SJCRH30 (cell line): ENCODE measurements around the gene DNM3. TPM values are rescaled to one million over a fixed set of nuclear protein-coding genes. Genes with fewer than 3 reads are reported as not detected.
"Not testable (repeated sequence)": the region's sequence is repeated elsewhere in the genome, so short reads cannot be mapped to it uniquely, and the experiment has no call there.

Source experiments
- DNase-seq, 2 experiments: peaks; one replicate each; pipeline ENCODE4 v3.0.0-alpha.2; 2015 to 2020
- H3K27ac ChIP-seq: fragments of 250-450 bp; sonication (Bioruptor Pico); 2 replicates; pipeline ENCODE4 v1.5.1; 2020; ENCODE audit warnings: mild to moderate bottlenecking, moderate library complexity
- H3K27me3 ChIP-seq: fragments of 250-450 bp; sonication (Bioruptor Pico); 2 replicates; pipeline ENCODE4 v1.5.1; 2020; ENCODE audit warnings: mild to moderate bottlenecking, moderate library complexity
- H3K36me3 ChIP-seq: fragments of 250-450 bp; sonication (Bioruptor Pico); 2 replicates; pipeline ENCODE4 v1.5.1; 2020; ENCODE audit warnings: mild to moderate bottlenecking, moderate library complexity
- H3K4me1 ChIP-seq: fragments of 250-450 bp; sonication (Bioruptor Pico); 2 replicates; pipeline ENCODE4 v1.5.1; 2020; ENCODE audit warnings: mild to moderate bottlenecking, moderate library complexity
- H3K4me3 ChIP-seq: fragments of 250-450 bp; sonication (Bioruptor Pico); 2 replicates; pipeline ENCODE4 v1.5.1; 2020; ENCODE audit warnings: mild to moderate bottlenecking, moderate library complexity
- H3K9me3 ChIP-seq: fragments of 250-450 bp; sonication (Bioruptor Pico); replicated peaks from 2 replicates; pipeline ENCODE4 v1.5.1; 2020; ENCODE audit warnings: mild to moderate bottlenecking, moderate library complexity
- total RNA-seq: library from RNA; depleted of rRNA; stranded (reverse); fragments of >200 nt; shearing (Covaris generic); gene quantifications from 2 replicates; pipeline ENCODE4 v1.2.3, GENCODE V29; 2014

The DNM3 gene
- total RNA-seq, 1 experiment from 2014 or later = 13.7 TPM

GRCh38 chr1:172003766-172004530, 162.7 kb downstream of the DNM3 start:
- peak; percentile 34 to 63 for DNase-seq
- H3K27ac ChIP-seq = no peak overlapping the region
- no peaks in the 10 kb centered on the region for H3K27me3 ChIP-seq
- no peaks in the 10 kb centered on the region for H3K36me3 ChIP-seq
- H3K4me3 ChIP-seq = no peak overlapping the region
- peaks cover 54% of the 10 kb centered on the region for H3K4me1 ChIP-seq
- no peaks in the 10 kb centered on the region; the same call in 1 of the 2 replicates for H3K9me3 ChIP-seq

DNA sequence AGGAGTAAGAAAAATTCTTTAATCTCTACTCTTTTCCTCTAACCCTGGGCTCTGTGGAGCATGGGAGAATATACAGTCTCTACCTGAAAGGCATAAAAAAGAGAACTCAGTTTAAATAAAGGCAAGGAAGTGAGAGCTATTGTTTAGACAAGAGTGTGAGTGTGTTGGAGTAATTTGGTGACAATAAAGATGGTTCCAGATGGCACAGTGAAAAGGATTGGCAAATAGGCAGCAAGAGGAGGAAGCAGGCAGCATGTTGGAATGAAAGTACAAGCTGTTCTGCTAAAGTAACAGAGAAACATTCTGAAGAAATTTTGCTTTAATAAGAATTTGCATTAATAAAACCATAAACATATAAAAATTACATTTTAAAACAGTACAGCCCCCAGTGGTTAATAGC, 163.4 kb downstream of the DNM3 start:
- peaks cover 49% of the 10 kb centered on the region for H3K4me1 ChIP-seq
- H3K27me3 ChIP-seq = no peaks in the 10 kb centered on the region
- H3K4me3 ChIP-seq = no peak overlapping the region
- H3K36me3 ChIP-seq = no peaks in the 10 kb centered on the region; the same call in 1 of the 2 replicates
- no peak overlapping the region for H3K27ac ChIP-seq
- no peak for DNase-seq
- H3K9me3 ChIP-seq = peaks cover 4% of the 10 kb centered on the region; the same call in 1 of the 2 replicates

DNA sequence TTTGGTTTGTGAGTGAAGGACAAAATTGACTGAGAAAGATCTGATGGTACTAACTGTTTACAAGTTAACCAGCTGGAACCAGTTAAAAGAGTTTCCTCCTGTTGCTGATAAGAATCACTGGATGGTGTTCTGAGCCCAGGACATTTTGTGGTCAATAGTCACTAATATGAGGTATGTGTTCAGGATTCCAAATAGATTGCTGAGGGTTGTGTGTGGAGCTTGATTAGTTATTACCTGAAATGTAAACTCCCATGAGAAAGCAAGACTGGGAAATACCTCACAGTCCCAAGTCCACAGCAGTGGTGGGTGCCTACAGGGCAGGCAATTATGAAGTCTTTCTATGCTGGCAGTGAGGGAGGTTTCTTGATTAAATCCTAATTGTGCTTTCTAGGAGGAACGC, 164.6 kb downstream of the DNM3 start:
- Histone ChIP-seq H3K27me3 (no peaks in the 10 kb centered on the region), H3K27ac (no peak overlapping the region), H3K9me3 (peaks cover 6% of the 10 kb centered on the region), H3K4me3 (no peak overlapping the region), H3K36me3 (no peaks in the 10 kb centered on the region; the same call in 1 of the 2 replicates), H3K4me1 (peaks cover 37% of the 10 kb centered on the region)
- DNase-seq = no peak

- no peaks in the 10 kb centered on the region; the same call in 1 of the 2 replicates for H3K36me3 ChIP-seq
- no peak for DNase-seq
- peaks cover 29% of the 10 kb centered on the region for H3K4me1 ChIP-seq
- H3K9me3 ChIP-seq = peaks cover 10% of the 10 kb centered on the region
- H3K27me3 ChIP-seq = no peaks in the 10 kb centered on the region
- no peak overlapping the region for H3K4me3 ChIP-seq
- no peak overlapping the region for H3K27ac ChIP-seq
These were observed 165.4 kb downstream of the DNM3 start for GRCh38 chr1:172006660-172007059.

DNA sequence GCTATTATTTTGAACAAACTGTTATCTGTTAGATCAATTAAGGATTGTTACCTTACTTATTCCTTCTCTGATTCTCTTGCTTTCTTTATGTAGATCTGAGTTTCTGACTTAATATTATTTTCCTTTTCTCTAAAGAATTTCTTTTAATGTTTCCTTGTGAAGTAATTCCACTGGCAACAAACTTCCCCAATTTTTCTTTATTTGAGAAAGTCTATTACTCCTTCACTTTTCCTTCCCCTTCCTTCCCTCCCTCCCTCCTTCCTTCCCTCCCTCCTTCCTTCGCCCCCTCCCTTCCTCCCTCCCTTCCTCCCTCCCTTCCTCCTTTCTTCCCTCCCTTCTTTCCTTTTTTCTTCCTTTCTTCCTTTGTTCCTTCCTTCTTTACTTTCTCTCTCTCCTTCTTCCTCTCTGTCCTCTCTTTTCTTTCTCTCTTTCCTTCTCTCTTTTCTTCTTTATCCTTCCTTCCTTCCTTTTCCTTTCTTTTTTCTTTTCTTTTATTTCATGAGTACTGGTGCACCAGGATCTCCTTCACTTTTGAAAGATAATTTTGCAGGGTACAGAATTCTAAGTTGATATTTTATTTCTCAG, 177.5 kb downstream of the DNM3 start:
- no peak overlapping the region for H3K4me3 ChIP-seq
- no peaks in the 10 kb centered on the region for H3K4me1 ChIP-seq
- no peak for DNase-seq
- no peaks in the 10 kb centered on the region for H3K36me3 ChIP-seq
- no peaks in the 10 kb centered on the region for H3K27me3 ChIP-seq
- no peak overlapping the region for H3K27ac ChIP-seq
- no peaks in the 10 kb centered on the region for H3K9me3 ChIP-seq

- no peaks in the 10 kb centered on the region for H3K9me3 ChIP-seq
These were observed 178.7 kb downstream of the DNM3 start for GRCh38 chr1:172019976-172020375.

DNA sequence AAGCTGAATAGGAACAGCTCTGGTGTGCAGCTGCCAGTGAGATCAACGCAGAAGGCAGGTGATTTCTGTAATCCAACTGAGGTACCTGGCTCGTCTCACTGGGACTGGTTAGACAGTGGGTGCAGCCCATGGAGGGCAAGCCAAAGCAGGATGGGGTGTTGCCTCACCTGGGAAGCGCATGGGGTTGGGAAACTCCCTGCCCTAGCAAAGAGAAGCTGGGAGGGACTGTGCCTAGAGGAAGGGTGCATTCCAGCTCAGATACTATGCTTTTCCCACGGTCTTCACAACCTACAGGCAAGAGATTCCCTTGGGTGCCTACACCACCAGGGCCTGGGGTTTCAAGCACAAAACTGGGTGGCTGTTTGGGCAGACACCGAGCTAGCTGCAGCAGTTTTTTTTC, 183.2 kb downstream of the DNM3 start:
- Histone ChIP-seq H3K9me3 (no peaks in the 10 kb centered on the region), H3K4me3 (no peak overlapping the region), H3K4me1 (no peaks in the 10 kb centered on the region), H3K27me3 (no peaks in the 10 kb centered on the region), H3K36me3 (no peaks in the 10 kb centered on the region), H3K27ac (no peak overlapping the region)
- DNase-seq = no peak

More at GRCh38 chr1:172019976-172020375, 178.7 kb downstream of the DNM3 start:
- DNase-seq = no peak
- Histone ChIP-seq H3K27me3 (no peaks in the 10 kb centered on the region), H3K4me3 (no peak overlapping the region), H3K27ac (no peak overlapping the region), H3K4me1 (no peaks in the 10 kb centered on the region), H3K36me3 (no peaks in the 10 kb centered on the region)

GRCh38 chr1:172024944-172025738, 183.8 kb downstream of the DNM3 start:
- not testable (repeated sequence) for H3K27ac ChIP-seq, H3K4me1 ChIP-seq, H3K9me3 ChIP-seq, H3K27me3 ChIP-seq, DNase-seq, H3K4me3 ChIP-seq, H3K36me3 ChIP-seq

DNA sequence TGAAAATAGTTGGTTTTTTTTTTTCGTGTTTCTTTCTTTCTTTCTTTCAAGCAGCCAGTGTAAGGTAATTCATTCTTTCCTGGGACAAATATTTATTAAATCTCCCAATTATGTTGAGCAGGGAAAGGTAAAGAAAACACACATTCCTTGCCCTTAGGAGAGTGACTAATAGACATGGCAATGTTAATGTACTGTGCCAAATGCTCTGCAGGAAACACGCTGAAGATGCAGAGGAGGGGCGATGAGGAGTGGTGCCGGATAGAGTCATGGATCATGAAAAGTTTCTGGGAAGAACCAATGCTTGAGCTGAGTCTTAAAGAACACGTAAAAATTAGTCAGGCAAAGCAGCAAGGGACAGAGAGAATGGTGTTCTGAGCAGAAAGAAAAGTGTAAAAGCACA, 199.2 kb downstream of the DNM3 start:
- Histone ChIP-seq H3K9me3 (no peaks in the 10 kb centered on the region; the same call in 1 of the 2 replicates), H3K27me3 (no peaks in the 10 kb centered on the region), H3K36me3 (peaks cover 14% of the 10 kb centered on the region), H3K4me3 (no peak overlapping the region), H3K27ac (no peak overlapping the region), H3K4me1 (peaks cover 22% of the 10 kb centered on the region)
- DNase-seq = no peak

GRCh38 chr1:172041102-172041501, 199.8 kb downstream of the DNM3 start:
- Histone ChIP-seq H3K27me3 (no peaks in the 10 kb centered on the region), H3K36me3 (peaks cover 14% of the 10 kb centered on the region), H3K4me1 (peaks cover 22% of the 10 kb centered on the region), H3K27ac (no peak overlapping the region), H3K9me3 (no peaks in the 10 kb centered on the region; the same call in 1 of the 2 replicates), H3K4me3 (no peak overlapping the region)
- DNase-seq = no peak

DNA sequence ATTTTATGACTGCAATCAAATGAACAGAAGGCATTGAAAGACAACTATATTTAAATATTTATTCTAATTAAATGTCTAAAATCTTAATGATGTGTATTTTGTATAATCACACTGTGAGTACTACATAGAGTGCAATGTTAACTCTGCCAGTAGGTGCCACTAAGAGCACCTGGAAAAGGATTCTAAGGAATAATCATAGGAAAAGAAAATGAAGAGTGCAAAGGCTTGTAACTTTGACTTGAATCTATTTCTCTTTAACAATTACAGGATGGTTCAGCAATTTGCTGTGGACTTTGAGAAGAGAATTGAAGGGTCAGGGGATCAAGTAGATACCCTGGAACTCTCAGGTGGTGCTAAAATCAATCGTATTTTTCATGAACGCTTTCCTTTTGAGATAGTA, 200.4 kb downstream of the DNM3 start:
- DNase-seq = peak in 1 of 2 experiments; percentile 42
- Histone ChIP-seq H3K27ac (no peak overlapping the region), H3K36me3 (peaks cover 16% of the 10 kb centered on the region), H3K9me3 (no peaks in the 10 kb centered on the region; the same call in 1 of the 2 replicates), H3K4me3 (no peak overlapping the region), H3K27me3 (no peaks in the 10 kb centered on the region), H3K4me1 (peaks cover 22% of the 10 kb centered on the region)

DNA sequence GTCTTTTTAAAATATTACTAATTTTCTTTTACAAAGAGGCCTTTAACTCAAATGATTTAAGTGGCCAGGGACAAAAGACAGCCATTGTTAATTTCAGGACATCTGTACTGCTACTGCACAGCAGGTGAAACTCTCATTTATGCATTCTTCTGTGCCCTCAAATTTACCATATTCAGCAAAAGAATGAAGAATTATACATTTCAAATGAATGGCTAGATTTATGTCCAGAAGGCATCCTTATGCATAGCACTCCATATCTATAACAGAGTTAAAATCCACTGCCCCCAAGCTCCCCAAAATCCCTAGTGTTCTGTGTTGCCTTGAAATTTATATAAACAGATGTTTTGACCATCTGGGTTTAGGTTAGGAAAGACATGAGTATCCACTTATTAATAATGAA, 202.6 kb downstream of the DNM3 start:
- Histone ChIP-seq H3K4me1 (peaks cover 17% of the 10 kb centered on the region), H3K36me3 (peaks cover 11% of the 10 kb centered on the region), H3K4me3 (no peak overlapping the region), H3K27me3 (no peaks in the 10 kb centered on the region), H3K27ac (no peak overlapping the region), H3K9me3 (no peaks in the 10 kb centered on the region)
- DNase-seq = no peak

GRCh38 chr1:172051898-172052297, 210.6 kb downstream of the DNM3 start:
- no peak for DNase-seq
- Histone ChIP-seq H3K4me3 (no peak overlapping the region), H3K27ac (no peak overlapping the region), H3K4me1 (no peaks in the 10 kb centered on the region), H3K27me3 (no peaks in the 10 kb centered on the region), H3K36me3 (peaks cover 6% of the 10 kb centered on the region), H3K9me3 (0 out of 2 replicates have a peak, but pooled peaks cover 2% of the 10 kb centered on the region)

GRCh38 chr1:172054172-172054571, 212.9 kb downstream of the DNM3 start:
- Histone ChIP-seq H3K27ac (no peak overlapping the region), H3K36me3 (peaks cover 6% of the 10 kb centered on the region), H3K4me3 (no peak overlapping the region), H3K4me1 (no peaks in the 10 kb centered on the region), H3K9me3 (0 out of 2 replicates have a peak, but pooled peaks cover 2% of the 10 kb centered on the region), H3K27me3 (no peaks in the 10 kb centered on the region)
- DNase-seq = peak; percentile 8 to 71
